ENCODE results near the gene SLC6A12.
A peak's percentile ranks its signal among the peaks of the same experiment; 100 is the strongest.
"Not testable (repeated sequence)": the region's sequence is repeated elsewhere in the genome, so short reads cannot be mapped to it uniquely, and the experiment has no call there.

Gene SLC6A12

DNA sequence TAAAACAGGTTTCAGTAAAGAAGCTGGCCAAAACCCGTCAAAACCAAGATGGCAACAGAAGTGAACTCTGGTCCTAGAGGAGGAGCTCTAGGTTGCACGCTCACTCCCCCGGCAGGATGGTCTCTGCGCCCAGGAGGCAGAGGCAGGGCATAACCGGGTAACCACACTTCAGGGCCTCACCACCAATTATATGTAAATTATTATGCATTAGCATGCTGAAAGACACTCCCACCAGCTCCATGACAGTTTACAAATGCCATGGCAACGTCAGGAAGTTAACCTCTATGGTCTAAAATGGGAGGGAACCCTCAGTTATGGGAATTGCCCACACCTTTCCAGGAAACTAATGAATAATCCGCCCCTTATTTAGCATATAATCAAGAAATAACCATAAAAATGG, 20.1 kb upstream of the SLC6A12 start:
- no peak for DNase-seq

DNA sequence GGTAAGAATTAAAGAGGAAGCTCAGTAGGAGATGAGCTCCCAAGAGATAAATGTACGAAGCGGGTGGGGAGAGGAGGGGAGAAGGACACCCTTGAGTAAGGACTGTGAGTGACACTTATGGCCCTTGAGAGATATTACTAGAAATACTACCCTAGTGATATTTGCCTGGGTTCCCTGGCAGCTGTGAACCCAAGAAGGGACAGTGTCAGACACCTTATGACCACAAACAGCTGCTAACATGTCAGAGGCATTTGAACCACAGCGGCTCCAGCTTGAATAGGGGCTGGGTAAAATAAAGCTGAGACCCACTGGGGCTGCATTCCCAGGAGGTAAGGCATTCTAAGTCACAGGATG, 19.6 kb upstream of the SLC6A12 start:
- DNase-seq, result peak in 1 of 2 donors; percentile 3

DNA sequence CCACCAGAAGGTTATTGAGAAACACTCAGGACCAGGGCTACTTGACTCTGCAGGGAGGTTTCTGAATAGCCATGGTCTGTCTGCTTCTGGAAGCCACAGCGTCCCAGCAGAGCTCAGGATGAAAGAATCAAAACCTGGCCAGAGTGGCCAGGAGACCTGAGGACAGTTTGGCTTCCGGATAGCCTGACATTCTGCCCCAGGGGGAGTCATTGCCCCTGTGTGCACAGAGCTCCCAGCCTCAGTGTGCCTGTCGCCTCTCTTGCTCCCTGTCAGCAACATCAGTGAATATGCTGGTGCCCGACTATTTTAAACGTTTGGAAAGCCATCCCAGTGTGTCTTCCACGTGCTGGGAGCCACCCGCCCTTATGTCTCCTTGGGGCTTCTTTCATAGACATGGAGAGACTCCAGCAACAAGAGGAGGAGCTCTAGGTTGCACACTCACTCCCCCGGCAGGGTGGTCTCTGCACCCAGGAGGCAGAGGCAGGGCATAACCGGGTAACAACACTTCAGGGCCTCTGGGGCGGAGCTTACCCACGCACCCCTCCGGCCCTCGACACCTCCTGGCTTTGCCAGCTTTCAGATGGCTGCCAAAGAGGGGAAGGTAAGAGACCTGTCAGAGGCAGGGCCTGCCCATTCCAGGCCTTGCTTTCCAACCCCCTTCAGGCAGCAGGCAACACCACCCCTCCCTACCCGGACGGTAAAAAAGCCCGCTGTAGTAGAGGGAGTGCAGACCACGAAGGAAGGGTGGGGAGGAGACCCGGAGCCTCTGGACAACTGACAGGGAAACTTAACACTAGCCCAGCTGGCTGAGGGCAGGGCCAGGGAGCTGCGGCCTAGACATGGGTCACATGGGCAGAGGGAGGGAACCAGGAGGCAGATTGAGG, 19.0 kb upstream of the SLC6A12 start:
- DNase-seq, result no peak

DNA sequence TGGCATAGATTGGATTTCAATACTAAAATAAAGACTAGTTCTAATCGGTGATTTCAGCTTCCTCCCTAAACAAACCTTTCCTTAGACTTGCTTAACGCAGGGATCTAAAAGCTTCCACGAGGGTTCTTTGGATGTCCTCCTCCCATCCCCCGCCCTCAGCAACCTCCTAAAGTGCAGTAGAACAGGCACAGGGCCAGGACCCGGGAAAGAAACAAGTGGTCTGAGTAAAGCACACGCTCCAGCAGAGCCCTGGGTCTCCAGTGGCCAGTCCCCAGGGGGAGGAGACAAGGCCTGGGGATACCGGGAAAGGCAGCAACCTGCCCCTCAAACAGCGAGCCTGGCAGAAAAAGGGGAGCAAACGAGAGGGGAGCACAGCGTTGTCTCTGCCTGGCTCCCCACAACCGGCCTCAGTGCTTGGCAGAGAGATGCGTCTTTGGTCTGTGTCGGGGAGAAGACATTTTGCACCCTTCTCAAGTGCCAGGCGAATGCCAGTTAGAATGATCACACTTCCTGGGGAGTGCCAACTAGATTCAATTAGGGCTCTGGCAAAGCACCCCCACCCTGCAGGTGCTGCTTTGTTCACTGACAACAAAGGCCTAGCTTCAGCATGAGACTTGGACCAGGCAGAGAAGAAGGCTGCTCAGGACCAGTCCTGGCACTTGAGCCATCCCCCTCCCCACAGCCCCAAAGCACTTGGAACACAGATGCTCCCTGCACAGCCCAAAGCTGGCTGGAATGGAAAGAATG, 17.1 kb upstream of the SLC6A12 start:
- DNase-seq, result no peak

DNA sequence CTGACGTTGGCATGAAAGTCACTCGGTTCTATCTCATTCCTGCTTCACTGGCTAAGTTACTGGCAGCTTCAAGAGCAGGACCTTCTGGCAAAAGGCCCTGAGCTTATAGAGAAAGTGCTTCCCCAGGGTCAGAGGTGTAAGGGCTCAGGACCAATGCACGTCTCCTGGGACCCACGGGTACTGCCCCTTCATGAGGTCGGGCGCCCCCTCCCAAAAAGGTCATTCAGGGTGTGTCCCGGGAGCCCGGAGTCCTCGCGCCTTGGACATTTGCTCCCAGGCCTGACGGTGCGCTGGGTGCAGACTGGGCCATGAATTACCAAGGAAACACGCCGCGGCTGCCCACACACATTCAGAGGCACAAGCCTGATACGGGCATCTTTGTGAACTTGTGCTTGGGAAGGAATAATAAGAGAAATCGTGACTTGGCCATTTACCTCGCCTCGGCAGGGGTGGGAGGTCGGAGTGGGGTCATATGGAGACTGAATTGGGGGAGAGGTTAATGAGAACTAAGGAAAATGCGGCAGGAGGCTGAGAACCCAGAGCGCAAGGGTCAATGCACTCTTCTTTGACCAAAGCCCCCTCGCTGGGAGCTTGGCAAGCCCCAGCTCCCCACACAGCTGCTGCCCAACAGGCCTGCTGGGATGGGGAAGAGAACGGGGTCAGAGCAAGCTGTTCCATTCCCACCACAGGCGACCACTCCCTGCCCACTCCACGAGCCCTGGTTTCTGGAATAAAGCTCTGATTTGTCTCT, 15.7 kb upstream of the SLC6A12 start:
- no peak for DNase-seq

DNA sequence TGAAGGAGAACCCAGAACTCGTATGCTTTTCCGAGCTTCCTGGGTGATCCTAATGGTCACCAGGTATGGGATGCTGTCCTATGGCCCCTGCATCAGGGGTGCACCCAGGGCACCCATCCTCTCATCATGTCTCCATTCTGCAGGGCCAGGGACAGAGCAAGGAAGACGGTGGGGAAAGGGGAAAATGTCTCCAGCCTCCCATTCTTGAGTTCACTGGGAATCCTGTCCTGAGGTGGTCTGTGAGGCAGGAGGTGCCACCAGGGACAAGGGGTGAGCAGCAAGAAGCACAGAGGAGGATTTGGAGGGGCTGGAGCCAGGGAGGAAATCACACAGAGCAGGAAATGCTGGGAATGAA, 14.9 kb upstream of the SLC6A12 start:
- no peak for DNase-seq

DNA sequence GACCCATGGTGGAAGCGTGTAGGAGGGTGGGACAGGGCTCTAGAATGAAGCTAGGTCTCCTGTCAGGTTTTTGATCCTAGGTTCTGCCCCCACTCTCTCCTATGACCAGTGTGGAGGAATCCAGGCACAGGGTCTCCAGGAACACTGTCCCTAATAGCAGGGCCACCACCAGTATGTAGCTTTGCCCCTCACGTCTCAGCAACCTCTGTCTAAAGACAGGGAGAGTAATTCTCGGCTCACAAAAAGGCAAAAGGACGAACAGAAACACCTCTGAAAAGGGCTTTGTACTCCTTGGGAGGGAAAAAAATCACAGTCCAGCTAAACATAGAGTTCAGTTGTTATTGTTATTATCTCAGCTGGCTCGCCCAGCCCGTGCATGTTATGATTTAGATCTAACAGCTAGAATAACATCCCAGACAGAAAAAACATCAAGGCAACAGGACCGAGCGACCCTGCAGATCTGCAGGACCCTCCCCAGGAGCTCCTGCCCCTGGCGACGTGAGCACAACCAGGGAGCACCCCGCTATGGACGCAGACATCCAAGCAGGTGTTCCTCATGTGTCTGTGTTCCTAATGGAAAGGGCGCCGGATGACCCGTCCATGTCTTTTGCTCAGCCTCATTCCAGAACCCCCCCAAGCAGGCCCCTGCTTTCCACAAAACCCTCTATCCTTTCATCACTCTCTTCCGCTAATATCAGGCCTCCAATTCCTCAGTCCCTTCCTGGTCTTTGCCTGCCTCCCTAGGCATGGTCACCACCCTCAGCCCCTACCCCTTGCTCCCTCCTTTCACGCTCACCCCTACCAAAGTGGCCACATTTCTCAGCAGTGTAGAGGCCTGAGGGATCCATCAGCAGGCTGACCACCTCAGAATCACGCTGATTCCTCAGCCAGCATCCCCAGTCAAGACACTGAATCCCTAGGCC, 14.2 kb upstream of the SLC6A12 start:
- DNase-seq, result no peak

DNA sequence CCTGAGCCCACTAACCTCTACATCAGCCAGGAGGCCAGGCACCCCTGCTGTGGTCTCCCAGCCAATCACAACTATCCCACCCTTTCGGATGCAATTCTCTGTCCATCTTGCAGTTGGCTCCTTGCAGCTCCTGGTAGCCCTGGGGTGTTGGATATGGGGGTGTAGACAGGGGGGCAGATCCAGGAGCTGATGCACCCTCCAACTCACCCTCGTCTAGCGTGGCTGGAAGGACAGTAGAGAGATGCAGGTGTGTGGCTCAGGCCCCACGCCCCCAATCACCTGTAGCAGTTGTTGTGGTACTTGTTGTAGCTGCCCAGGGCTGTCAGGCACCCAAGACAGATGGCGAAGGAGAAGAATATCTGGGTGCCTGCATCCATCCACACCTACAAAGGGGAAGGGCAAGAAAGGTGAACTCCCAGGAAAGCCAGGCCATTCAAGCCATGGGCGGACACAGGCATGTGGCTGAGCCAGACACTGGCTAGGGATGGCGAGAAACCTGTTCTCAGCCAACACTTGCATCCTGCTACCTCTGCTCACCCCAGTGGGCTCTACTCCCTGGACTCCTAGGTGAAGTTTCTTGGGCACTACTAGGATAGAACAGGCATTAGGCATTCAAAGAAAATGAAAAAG, 13.4 kb upstream of the SLC6A12 start:
- no peak for DNase-seq

DNA sequence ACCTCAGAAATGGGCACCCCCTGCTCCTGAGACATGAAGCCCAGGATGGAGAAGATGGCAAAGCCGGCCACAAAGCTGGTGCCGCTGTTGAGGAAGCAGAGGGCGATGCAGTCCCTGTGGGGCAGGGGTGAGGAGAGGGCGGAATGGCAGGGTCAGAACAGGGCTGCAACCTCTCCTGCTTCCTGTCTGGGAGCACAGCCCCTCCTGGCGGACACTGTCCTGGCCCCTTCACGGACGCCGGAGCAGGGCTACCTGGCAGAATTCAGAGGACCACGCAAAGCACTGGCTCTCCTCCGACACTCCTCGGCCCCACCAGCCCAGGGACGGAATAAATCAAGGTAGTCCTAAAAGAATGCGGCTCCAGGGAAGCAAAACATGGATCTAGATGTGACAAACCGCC, 12.4 kb upstream of the SLC6A12 start:
- no peak for DNase-seq

DNA sequence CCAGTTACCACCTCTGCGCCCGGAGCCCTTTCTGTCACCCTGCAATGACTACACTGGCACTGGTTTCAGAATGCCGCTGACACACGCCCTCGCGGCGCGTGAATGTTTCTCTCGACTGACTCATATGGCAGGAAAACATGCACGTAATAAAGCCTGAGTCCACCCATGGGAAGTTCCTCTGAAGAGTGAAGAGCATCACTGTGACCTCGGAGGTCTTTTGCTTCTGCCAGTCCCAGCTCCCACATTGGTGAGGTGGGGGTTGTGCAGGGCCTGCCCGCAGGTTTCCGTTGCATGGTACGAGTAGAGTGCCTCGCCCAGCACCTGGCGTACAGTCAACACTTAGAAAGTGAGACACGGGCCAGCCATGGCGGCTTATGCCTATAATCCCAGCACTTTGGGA, 11.1 kb upstream of the SLC6A12 start:
- DNase-seq, result no peak

DNA sequence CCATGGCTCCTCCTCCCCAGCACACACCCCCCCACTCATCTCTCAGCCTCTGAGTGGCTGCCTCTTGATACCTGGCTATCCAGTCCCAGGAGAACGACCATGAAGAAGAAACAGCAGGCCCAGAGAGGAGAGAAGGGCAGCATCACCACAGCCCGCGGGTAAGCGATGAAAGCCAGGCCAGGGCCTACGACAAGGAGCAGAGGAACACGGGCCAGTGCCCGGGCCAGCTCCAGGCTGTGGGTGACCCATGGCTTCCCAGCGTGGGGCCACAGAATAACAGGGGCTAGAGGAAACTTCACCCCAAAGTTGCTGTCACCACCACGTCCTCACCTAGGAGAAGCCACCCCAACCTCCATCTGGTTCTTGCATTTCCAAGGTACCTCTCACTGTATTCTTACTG, 10.4 kb upstream of the SLC6A12 start:
- no peak for DNase-seq

DNA sequence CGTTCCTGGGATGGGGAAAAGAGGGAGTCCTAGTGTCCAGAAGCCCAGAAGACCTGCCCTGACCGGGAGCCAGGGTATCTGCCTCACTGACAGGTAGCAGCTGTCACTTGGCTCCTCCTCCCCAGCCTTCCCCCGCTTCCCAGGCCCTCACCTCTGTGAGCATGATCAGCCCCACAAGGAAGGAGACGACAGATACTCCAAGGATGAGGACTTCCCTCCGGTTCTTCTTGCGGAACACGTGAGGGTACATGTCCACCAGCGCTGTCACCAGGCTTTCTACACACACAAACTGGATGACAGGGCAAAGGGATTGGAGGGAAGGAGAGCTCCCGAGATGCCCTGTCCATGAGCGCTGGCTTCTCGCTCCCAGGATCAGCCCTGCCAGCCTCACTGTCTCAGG, 9.9 kb upstream of the SLC6A12 start:
- DNase-seq, result no peak

DNA sequence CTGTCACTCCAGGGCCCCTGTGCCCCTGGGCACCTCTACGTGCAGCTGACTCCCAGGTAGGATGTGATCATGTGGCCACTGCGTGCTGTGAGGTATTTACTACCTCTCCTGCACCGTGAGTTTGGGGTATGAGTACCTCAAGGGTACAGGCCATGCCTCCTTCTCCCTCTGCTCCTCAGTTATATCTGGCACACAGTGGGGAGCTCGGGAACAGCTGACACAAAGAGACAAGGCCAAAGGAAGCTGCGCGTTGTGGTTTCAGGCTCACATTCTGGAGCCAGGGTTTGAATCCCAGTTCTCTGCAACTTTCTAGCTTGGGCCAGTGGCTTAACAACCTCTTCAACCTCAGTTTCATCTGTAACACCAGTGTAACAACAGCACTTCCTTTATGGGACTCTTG, 7.8 kb upstream of the SLC6A12 start:
- DNase-seq, result no peak

DNA sequence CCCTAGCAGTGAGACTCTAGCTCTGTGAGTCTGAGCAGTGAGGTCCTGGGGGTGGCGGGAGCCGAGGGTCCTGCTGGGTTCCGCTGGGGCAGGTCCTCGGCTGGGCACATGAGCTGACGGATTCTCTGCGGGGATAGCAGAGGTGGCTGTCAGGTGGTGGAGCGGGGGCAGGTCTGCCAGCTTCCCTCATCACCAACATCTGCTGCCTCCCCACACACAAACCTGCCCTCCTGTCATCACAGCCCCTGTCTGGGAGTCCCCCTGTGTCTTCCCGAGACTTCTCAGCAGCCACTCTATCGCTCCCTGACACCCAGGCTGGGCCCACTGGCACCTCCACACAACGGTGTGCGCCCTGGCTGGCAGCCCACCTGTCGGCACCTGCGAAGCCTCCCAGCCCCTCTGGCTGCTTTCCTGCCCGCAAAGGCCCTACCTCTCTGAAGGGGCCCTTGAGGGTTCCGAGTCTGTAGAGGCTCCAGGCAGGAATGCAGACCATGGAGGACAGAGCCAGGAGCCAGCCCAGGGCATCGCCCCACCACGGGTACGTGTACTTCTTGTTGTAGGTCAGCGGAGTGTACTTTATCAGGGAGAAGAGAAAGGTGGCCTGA, 7.1 kb upstream of the SLC6A12 start:
- no peak for DNase-seq

DNA sequence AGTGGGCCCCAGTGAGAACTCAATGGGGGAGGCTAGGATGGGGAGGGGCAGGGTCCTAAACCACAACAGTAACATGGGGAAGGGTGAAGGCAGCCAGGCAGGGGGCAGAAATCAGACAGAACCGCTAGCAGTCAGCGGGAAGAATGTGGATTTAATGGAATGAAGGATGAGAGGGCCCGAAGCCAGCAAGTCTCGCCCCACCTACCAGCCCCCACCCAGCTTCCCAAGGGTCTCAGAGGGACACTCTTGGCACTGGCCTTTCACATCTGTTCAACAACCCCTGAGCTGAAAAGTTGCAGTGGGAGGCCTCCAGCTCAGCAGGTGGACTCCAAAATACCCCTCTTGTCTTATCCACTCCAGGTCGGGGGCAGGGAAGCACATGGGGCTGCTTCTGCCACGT, 6.5 kb upstream of the SLC6A12 start:
- DNase-seq, result no peak

DNA sequence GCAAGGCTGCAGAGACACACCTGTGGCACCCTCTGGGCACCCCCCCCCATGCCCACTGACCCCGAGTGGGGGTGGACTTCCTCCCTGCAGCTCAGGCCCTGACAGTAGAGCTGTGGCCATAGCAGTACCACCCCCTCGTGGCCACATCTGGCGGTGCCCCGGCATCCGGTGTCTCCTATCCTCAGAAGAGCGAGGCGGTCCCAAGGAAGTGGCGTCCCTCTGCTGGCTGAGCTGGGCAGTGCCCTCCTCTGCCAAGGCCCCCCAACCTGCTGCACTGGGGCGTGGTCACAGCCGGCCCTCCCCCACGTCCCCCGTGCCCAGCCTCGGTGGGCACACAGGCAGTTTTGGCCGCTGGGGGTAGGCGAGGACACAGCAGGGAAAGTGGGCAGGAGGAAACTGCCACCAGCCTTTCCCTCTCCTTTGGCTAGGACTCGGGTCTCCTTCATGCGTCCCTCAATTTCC, 6.0 kb upstream of the SLC6A12 start:
- DNase-seq, result peak; percentile 32 to 68

DNA sequence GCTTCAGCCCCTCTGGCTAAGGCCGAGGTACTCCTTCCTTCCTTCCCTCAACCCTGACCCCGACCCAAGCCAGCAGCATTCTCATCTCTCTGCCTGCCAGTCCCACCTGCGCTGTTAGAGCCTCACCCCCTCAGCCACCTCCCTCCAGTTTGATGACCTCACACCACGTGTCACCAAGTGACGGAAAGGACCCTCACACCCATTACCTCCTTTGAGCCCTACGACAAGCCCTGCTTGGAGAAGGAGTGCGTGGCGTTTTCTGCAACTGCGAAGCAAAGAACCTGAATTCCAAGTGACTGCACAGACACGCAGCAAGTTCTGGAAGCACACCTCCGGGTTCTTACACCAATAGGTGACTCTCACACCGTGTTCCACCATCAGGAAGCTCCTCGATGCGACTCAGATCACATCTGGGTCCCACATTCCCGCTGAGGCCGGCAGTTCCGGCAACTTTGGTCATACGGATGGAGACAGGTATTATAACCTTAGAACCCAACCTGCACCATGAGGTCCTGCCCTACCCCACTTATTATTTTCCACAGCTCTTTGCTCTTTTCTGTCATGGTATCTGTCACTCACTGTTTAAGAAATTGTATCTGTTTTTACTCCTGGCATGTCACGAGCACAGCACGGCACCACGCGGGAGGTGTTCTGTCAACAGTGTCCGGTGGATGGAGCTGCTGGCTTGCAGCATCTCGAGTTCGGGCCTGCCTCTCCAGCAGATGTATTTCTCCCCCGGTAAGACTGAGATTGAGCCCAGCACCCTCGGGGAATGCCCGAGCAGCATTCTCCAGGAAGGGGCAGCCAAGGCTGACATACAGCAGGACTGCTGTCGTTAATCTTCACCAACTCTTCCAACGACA, 5.0 kb upstream of the SLC6A12 start:
- no peak for DNase-seq

DNA sequence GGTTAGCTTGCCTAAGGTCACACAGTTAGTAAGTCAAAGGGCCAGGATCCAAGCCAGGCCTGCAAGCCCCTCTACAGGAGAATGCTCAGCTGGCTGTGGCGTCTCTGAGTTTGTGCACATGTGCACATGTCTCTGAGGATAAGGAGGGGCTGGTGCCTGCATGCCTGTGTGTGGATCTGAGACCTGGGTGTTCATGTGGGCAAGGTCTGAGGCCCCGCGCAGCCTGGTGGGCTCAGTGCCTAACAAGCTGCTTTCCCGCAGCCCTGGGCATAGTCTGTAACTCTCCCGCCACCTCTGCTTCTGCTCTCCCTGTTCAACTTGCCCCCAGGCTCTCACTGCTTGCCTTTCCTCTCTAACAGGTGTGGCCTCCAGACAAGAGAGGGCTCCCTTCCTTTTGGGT, 4.3 kb upstream of the SLC6A12 start:
- no peak for DNase-seq

DNA sequence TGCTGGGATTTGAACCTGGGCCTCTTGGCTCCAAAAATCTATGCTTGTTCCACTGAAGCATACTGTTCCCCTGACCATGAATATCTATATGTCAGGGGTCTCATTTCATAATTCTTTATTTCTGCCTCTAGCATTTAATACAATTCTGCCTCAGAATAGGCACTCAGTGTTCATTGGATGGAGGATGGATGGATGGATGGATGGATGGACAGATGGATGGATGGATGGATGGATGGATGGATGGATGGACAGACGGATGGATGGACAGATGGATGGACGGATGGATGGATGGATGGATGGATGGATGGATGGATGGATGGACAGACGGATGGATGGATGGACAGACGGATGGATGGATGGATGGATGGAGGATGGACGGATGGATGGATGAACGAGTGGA, 3.1 kb upstream of the SLC6A12 start:
- DNase-seq, result not testable (repeated sequence)

DNA sequence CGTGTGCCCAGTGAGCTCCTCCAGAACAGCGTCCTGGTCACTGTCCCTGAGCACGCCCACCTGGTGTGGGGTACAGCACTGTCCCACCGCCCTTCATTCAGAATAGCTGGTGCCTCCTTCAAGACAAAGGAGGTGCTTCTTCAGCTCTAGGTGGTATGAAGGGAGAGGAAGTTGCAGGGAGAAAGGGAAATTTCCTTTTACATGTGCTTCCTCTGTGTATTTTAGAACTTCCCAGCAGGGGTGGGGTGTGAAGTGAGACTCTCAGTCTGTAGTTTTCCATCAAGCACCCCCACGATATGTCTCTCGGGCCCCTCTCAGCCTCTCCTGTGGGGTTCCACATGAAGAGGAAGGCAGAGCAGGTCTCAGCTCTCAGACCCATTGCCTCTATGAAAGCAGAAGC, 1.2 kb upstream of the SLC6A12 start:
- no peak for DNase-seq

DNA sequence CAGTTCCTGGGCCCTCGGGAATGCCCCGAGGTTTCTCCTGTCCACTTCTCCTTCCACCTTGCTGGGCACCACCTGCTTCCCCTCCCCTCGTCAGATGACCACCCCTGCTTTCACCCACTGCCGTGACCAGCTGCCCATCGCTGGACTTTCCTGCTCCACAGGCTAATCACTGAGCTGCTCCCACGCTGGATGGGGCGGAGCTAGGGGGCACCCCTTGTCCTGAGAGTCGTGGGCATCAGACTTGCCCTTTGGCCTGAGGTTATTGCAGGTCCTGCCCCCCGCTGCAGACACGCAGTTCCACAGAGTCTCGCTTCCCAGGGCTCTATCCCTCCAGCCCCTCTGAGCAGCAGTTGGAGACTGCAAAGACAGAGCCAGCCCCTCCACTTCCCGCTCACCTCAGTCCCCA, 427 bp downstream of the SLC6A12 start:
- no peak for DNase-seq

Data from CD4-positive, alpha-beta T cell treated with Interleukin-4 for 1 hour (primary cell).